GM10248 (cell line): ENCODE data around the gene L2HGDH.
A peak's percentile ranks its signal among the peaks of the same experiment; 100 is the strongest.

ENCODE experiments used
- CTCF ChIA-PET: fragments of 300-600 bp; sonication (Branson Sonifier 250); formaldehyde crosslinking; extraction: SDS; loops from one replicate; lab custom pipeline; 2021; ENCODE audit warnings: antibody characterized with exemption; lab: Yijun Ruan, JAX
- POLR2A ChIA-PET: fragments of 350-650 bp; sonication (Branson Sonifier 250); formaldehyde crosslinking; extraction: SDS; loops from one replicate; lab custom pipeline; 2020; ENCODE audit warnings: antibody characterized with exemption; lab: Yijun Ruan, JAX
- DNase-seq: peaks from one replicate; pipeline ENCODE4 v3.0.0; 2012; ENCODE audit errors: extremely low spot score
- TF ChIP-seq, protein P1 (sequence below): IDR thresholded peaks from 2 replicates; pipeline ENCODE4 v1.5.1; 2012; ENCODE audit warnings: mild to moderate bottlenecking, low read depth; ENCODE audit errors: extremely low read depth, missing control alignments, control extremely low read depth

Gene L2HGDH

DNA sequence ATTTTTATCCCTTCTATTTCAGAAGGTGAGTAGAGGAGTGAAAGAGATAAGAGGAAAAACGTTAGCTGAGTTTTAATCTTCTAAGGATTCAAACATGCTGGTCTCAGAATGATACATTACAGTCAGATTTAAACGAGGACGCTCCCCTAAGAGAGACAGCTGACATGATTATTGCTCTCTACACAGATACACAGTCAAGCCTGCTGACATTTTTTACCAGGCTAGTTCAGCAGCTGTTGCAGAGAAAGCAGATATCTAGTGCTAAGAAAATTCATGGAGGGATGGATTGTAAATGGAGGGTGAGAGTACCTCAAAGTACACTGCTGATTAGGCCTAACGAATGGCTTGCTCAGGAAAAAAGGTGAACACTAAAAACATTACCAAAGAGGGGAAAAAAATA, 48.7 kb downstream of the L2HGDH start:
- ChIA-PET CTCF (interaction anchor here (1.2 to 1.4 kb wide), 3 partner anchors 10 to 30 kb away, joined by 3 to 4 read pairs (median 3); no protein-coding TSS in a partner anchor), POLR2A (interaction anchor here (0.7 kb wide), 1 partner anchor 137 kb away, joined by 3 read pairs; no protein-coding TSS in a partner anchor)
- DNase-seq = no peak
- TF ChIP-seq, protein P1, sequence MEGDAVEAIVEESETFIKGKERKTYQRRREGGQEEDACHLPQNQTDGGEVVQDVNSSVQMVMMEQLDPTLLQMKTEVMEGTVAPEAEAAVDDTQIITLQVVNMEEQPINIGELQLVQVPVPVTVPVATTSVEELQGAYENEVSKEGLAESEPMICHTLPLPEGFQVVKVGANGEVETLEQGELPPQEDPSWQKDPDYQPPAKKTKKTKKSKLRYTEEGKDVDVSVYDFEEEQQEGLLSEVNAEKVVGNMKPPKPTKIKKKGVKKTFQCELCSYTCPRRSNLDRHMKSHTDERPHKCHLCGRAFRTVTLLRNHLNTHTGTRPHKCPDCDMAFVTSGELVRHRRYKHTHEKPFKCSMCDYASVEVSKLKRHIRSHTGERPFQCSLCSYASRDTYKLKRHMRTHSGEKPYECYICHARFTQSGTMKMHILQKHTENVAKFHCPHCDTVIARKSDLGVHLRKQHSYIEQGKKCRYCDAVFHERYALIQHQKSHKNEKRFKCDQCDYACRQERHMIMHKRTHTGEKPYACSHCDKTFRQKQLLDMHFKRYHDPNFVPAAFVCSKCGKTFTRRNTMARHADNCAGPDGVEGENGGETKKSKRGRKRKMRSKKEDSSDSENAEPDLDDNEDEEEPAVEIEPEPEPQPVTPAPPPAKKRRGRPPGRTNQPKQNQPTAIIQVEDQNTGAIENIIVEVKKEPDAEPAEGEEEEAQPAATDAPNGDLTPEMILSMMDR = no peak

DNA sequence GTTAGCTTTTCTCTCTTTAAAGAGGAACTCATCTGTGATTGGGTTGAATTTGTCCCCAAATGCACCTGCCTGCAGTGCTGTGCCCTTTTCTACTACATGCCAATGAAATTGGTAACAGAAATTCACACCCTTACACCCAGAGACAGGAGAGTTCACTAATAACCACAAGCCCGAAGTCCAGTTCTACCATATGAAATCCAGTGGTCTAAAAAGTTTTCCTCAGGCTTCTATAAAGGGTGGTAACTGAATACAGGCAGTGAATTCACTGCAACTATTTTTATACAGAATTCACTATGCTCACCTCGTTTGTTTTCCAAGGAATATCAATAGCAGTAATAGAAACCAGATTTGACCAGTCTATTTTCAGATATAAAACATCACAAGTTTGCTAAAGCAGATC, 49.2 kb downstream of the L2HGDH start:
- POLR2A ChIA-PET = no interaction called here
- TF ChIP-seq, protein P1 = no peak
- CTCF ChIA-PET = interaction anchor here (1.0 to 1.4 kb wide), 4 partner anchors 10 to 36 kb away, joined by 3 to 4 read pairs (median 3); no protein-coding TSS in a partner anchor
- no peak for DNase-seq

DNA sequence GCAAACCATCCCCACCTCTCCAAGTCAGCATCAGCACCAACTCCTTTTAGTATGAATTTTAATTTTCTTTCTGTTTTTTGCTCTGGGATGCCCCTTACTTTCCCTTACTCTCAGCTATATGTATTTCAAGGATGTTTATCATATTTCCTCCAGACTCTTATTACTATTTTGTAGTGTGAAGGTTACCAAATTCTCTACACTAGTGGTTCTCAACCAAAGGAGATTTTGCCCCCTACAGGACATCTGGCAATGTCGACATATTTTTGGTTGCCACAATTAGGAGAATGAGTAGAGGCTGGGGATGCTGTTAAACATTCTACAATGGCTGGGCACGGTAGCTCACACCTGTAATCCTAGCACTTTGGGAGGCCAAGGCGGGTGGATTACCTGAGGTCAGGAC, 51.5 kb downstream of the L2HGDH start:
- ChIA-PET POLR2A (no interaction called here), CTCF (interaction anchor here (1.2 to 2.6 kb wide), 4 partner anchors 11 to 23 kb away, joined by 3 to 10 read pairs (median 4); no protein-coding TSS in a partner anchor)
- DNase-seq = peak; percentile 41
- TF ChIP-seq, protein P1 = peak; percentile 53

DNA sequence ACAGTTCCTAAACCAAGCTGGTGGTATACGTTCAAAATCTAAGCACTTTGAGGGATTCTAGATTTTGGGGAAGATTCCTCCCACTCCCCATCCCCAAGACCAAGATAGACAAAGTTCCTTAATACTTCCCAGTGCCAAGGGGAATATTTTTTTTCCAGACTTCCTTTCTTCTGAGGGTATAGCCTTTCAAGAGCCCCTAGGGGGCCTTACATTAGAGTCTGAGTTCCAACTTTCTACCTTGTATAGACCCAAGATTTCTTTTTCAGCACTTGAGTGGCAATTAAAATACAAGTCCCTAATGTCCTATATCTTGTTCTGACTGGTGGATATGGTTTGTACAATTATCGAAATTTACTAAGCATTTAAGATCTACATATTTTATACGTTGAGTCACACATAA, 52.0 kb downstream of the L2HGDH start:
- DNase-seq = no peak
- CTCF ChIA-PET = interaction anchor here (2.6 kb wide), 1 partner anchor 11 kb away, joined by 10 read pairs; no protein-coding TSS in a partner anchor
- TF ChIP-seq, protein P1 = no peak
- POLR2A ChIA-PET = no interaction called here

DNA sequence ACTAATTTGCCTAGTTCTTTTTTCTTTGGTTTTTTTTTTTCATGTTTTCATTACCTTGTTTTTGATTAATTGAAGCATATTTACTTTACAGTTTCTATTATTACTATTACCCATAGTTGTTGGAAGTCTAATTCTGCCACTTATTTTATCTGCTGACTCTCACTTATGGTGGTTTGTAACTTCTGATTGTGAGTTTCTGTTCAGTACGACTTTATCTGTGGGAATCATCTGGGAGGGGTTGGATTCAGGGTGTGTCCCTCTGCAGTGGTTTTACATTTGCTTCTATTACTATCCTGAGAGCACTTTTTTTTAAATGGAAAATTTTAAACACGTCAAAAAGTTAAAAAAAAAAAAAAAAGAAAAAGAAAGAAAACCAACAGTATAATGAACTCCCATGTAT, 54.3 kb downstream of the L2HGDH start:
- CTCF ChIA-PET = interaction anchor here (1.1 kb wide), 1 partner anchor 20 kb away, joined by 3 read pairs; no protein-coding TSS in a partner anchor
- no peak for DNase-seq
- TF ChIP-seq, protein P1 = no peak
- POLR2A ChIA-PET = no interaction called here

DNA sequence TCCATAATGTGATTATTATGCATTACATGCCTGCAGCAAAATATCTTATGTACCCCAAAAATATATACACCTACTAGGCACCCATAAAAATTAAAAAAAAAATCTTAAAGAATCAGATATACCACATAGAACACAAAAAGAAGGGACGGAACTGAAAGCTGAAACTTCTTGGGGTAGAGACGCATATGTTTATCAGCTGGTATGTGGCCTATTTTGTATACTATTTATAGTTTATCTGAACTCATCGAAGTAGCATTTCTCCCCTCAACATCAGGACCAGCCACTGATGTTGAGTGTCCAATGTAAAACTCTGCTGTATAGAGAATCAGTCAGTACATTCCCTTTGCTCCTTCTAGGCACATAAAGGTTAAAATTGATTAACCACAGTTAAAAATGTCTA, 57.8 kb downstream of the L2HGDH start:
- TF ChIP-seq, protein P1 = no peak
- POLR2A ChIA-PET = no interaction called here
- DNase-seq = no peak
- CTCF ChIA-PET = no interaction called here
